Nephron (organoid): ENCODE results near the gene XKR7.
A peak's percentile ranks its signal among the peaks of the same experiment; 100 is the strongest.

Experiments
- H3K27ac Mint-ChIP-seq, 3 experiments: 2 replicates each; pipeline ENCODE4 v1.8.0; 2020; ENCODE audit warnings: mixed read lengths in 3 of 3, mild to moderate bottlenecking in 2 of 3, moderate library complexity in 1 of 3
- H3K27me3 Mint-ChIP-seq: 2 replicates; pipeline ENCODE4 v1.8.0; 2021; ENCODE audit warnings: low read depth, mild to moderate bottlenecking, moderate library complexity, mixed read lengths
- H3K36me3 Mint-ChIP-seq: 2 replicates; pipeline ENCODE4 v1.8.0; 2020; ENCODE audit warnings: low read depth, mixed read lengths
- H3K4me1 Mint-ChIP-seq: 2 replicates; pipeline ENCODE4 v1.8.0; 2020; ENCODE audit warnings: mixed read lengths
- H3K4me3 Mint-ChIP-seq, 3 experiments: 2 replicates each; pipeline ENCODE4 v1.8.0; 2020; ENCODE audit warnings: mild to moderate bottlenecking in 3 of 3, mixed read lengths in 3 of 3, moderate library complexity in 2 of 3
- H3K9me3 Mint-ChIP-seq: 2 replicates; pipeline ENCODE4 v1.8.0; 2020; ENCODE audit warnings: mixed read lengths
- TF ChIP-seq, protein P1 (sequence below), 3 experiments: fragments of 200-600 bp; sonication (generic); IDR thresholded peaks; one replicate each; pipeline ENCODE4 v1.5.0; 2021; ENCODE audit warnings: antibody characterized with exemption in 3 of 3; ENCODE audit not compliant: unreplicated experiment in 3 of 3

XKR7 gene

DNA sequence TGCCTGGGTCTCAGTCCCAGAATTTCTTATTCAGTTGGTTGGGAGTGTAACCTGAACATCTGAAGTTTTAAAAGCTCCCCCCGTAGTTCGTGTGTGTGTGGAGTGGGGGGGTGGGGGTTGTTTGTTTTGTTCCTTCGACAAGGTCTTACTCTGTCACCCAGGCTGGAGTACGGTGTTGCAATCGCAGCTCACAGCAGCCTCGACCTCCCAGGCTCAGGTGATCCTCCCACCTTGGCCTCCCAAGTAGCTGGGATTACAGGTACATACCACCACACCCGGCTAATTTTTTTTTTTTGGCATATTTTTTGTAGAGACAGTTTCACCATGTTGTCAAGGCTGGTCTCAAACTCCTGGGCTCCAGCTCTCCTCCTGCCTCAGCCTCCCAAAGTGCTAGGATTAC lies 45.4 kb downstream of the XKR7 start:
- Mint-ChIP-seq H3K27me3 (peaks cover 27% of the 10 kb centered on the region), H3K4me1 (no peaks in the 10 kb centered on the region), H3K9me3 (no peaks in the 10 kb centered on the region), H3K27ac (no peak overlapping the region), H3K36me3 (no peaks in the 10 kb centered on the region), H3K4me3 (no peak overlapping the region)
- TF ChIP-seq, protein P1, sequence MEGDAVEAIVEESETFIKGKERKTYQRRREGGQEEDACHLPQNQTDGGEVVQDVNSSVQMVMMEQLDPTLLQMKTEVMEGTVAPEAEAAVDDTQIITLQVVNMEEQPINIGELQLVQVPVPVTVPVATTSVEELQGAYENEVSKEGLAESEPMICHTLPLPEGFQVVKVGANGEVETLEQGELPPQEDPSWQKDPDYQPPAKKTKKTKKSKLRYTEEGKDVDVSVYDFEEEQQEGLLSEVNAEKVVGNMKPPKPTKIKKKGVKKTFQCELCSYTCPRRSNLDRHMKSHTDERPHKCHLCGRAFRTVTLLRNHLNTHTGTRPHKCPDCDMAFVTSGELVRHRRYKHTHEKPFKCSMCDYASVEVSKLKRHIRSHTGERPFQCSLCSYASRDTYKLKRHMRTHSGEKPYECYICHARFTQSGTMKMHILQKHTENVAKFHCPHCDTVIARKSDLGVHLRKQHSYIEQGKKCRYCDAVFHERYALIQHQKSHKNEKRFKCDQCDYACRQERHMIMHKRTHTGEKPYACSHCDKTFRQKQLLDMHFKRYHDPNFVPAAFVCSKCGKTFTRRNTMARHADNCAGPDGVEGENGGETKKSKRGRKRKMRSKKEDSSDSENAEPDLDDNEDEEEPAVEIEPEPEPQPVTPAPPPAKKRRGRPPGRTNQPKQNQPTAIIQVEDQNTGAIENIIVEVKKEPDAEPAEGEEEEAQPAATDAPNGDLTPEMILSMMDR (IDR thresholded peaks at IDR 0.05; ENCODE audit: unreplicated experiment in 3 of 3) = no peak

DNA sequence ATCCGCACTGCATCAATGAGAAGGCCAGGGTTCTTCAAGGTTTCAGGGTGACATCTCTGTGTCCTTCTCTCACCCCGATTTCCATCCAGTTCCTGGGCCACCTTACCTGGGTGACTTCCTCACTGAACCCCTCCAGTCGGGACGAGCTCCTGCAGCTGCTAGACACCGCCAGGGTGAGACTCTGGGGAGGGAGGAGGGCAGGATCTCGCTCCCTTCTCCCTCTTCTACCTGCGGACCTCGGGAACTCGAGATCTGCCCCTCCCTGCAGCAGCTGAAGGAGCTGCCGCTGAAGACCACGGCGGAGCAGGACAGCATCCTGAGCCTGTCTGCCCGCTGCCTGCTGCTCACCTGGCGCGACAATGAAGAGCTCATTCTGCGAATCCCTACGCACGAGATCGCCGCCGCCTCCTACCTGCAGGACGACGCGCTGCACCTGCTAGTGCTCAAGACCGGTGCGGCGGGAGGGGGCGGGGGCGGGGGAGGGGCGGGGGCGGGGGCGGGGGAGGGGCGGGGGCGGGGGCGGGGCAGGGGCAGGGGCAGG lies 49.8 kb downstream of the XKR7 start:
- TF ChIP-seq, protein P1 (IDR thresholded peaks at IDR 0.05; ENCODE audit: unreplicated experiment in 3 of 3) = peak; percentile 21 to 44 (median 30)
- H3K9me3 Mint-ChIP-seq = no peaks in the 10 kb centered on the region
- H3K4me3 Mint-ChIP-seq = peak overlapping the region; percentile 71 to 92 (median 73)
- H3K27me3 Mint-ChIP-seq = peaks cover 55% of the 10 kb centered on the region
- H3K4me1 Mint-ChIP-seq = peaks cover 12% of the 10 kb centered on the region
- no peak overlapping the region for H3K27ac Mint-ChIP-seq
- no peaks in the 10 kb centered on the region for H3K36me3 Mint-ChIP-seq

DNA sequence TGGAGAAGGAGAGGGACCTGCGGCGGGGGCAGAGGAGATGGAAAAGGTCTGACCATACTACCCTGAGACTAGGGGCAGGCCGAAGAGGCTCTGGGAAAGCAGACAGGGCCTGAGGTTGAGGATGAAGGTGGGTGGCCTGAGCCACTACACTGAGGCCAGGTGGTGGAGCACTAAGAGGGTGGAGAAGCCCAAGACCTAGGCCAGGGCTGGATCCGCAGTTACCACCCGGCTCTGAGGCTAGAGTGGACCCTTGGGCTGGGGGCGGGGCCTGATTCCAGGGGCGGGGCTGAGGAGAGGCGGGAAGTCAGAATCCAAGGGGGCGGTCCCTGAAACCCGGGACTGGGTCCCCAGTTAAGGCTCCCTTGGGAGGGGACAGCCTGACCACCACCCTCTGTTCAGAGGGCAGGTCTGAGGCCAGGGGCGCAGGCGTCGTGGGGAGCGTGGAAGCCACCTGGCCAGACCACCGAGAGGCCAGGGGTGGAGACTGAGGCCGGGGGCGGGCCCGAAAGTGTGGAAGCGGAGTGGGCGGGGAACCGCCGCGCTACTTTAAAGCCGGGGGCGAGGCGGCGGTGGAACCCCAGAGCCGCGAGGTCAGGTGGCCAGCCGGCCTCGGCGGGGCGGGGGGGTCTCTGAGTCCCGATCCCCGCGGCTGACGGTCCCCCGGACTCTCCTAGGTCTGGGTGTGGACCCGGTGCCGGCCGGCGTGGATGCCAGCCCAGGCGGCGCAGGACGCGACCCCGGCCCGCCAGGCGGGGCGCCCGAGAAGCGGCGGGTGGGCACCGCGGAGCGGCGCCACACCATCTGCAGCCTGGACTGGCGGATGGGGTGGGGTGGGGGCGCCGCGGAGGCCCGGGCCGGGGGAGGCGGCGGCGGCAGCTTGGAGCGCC lies 50.6 kb downstream of the XKR7 start:
- TF ChIP-seq, protein P1 (IDR thresholded peaks at IDR 0.05; ENCODE audit: unreplicated experiment in 3 of 3) = peak in 1 of 3 experiments; percentile 29
- H3K4me1 Mint-ChIP-seq = peaks cover 12% of the 10 kb centered on the region
- H3K36me3 Mint-ChIP-seq = no peaks in the 10 kb centered on the region
- peak overlapping the region in 1 of 3 experiments; percentile 20 for H3K27ac Mint-ChIP-seq
- peak overlapping the region; percentile 84 to 92 (median 89) for H3K4me3 Mint-ChIP-seq
- no peaks in the 10 kb centered on the region for H3K9me3 Mint-ChIP-seq
- peaks cover 62% of the 10 kb centered on the region for H3K27me3 Mint-ChIP-seq

DNA sequence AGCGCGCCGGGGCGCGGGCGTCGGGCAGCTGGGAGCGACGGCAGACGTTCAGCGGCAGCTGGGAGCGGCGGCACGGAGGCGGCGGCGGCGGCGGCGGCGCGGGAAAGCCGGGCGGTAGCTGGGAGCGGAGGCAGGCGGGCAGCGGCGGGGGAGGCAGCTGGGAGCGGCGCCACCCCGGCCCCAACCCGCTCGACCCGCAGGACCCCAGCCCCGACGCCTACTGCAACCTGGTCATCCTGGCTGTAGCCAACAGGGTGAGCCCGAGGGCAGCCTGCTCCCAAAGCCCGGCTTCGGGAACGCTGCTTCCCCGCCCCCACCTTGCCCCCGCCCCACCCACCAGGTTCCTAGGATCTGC lies 51.2 kb downstream of the XKR7 start:
- Mint-ChIP-seq H3K4me1 (peaks cover 12% of the 10 kb centered on the region), H3K27ac (no peak overlapping the region), H3K36me3 (no peaks in the 10 kb centered on the region), H3K27me3 (peaks cover 66% of the 10 kb centered on the region), H3K9me3 (no peaks in the 10 kb centered on the region), H3K4me3 (peak overlapping the region; percentile 82 to 90 (median 83))
- TF ChIP-seq, protein P1 (IDR thresholded peaks at IDR 0.05; ENCODE audit: unreplicated experiment in 3 of 3) = no peak

DNA sequence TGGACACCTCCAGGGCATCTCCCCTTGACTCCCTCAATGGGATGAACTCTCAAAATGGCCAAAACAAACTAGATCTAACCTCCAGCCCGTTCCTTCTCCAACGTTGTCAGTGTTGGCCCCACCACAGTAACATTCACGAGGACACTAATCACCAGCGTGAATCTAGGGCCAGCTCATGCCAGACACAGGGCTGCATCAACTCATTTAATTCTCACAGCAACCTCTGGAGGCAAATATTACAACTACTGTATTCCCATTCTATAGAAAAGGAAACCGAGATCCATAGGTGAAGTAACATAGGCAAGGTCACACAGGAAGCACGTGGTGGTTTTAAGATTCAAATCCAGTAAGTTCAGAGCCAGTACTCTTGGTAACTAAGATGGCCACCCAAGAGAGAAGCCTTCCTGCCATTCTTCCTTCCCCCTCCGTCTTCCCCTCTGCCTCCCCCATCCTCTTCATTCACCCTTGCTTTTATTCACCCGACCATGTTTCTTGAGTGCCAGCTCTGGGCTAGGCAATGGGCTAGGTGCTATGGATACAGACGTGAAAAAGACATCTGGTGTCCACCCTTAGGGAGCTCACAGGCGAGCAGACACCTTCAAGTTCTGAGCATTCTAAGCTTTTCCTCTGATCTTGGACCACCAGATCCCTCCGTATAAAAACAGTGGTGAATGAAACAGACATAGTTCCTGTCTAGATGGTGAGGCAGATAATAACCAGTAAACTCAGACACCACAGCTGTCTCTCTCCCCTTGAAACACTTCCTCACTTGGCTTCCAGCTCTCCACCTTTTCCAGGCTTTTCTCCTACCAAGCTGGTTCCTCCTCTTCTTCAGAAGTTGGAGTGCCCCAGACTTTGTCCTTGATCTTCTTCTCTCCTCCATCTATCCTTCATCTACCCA lies 51.9 kb downstream of the XKR7 start:
- Mint-ChIP-seq H3K27ac (peak overlapping the region in 2 of 3 experiments; percentile 16 to 64), H3K27me3 (peaks cover 66% of the 10 kb centered on the region), H3K36me3 (no peaks in the 10 kb centered on the region), H3K4me1 (peaks cover 12% of the 10 kb centered on the region), H3K4me3 (peak overlapping the region; percentile 82 to 90 (median 83)), H3K9me3 (no peaks in the 10 kb centered on the region)
- TF ChIP-seq, protein P1 (IDR thresholded peaks at IDR 0.05; ENCODE audit: unreplicated experiment in 3 of 3) = no peak
